Activated CD8-positive, alpha-beta T cell treated with anti-CD3 and anti-CD28 coated beads for 36 hours (primary cell): ENCODE data around the gene CACHD1. TPM values are rescaled to one million over a fixed set of nuclear protein-coding genes. Genes with fewer than 3 reads are reported as not detected.

Experiments used
- ATAC-seq: fragments of 200-7000 bp; cut with Tn5 transposase; one replicate; pipeline ENCODE4 v1.10.0; 2021; ENCODE audit warnings: mild to moderate bottlenecking, moderate library complexity
- CTCF ChIA-PET: fragments of 350-600 bp; sonication (Branson Sonifier 250); formaldehyde crosslinking; loops from one replicate; lab custom pipeline; 2021; ENCODE audit warnings: antibody characterized with exemption; lab: Charles Lee
- POLR2A ChIA-PET: fragments of 350-600 bp; sonication (Branson Sonifier 250); formaldehyde crosslinking; loops from one replicate; lab custom pipeline; 2021; ENCODE audit warnings: antibody characterized with exemption; lab: Charles Lee
- DNase-seq: peaks from one replicate; pipeline ENCODE4 v3.0.0-alpha.2; 2020
- H3K27ac Mint-ChIP-seq: one replicate; pipeline ENCODE4 v1.8.0; 2021; ENCODE audit warnings: mild to moderate bottlenecking, mixed read lengths
- H3K27me3 Mint-ChIP-seq: one replicate; pipeline ENCODE4 v1.8.0; 2021; ENCODE audit warnings: mixed read lengths
- H3K36me3 Mint-ChIP-seq: one replicate; pipeline ENCODE4 v1.8.0; 2021; ENCODE audit warnings: low read depth, mixed read lengths
- H3K4me1 Mint-ChIP-seq: one replicate; pipeline ENCODE4 v1.8.0; 2021; ENCODE audit warnings: low read depth, mixed read lengths
- H3K4me3 Mint-ChIP-seq: one replicate; pipeline ENCODE4 v1.8.0; 2021; ENCODE audit warnings: mild to moderate bottlenecking, moderate library complexity, mixed read lengths
- H3K9me3 Mint-ChIP-seq: one replicate; pipeline ENCODE4 v1.8.0; 2021; ENCODE audit warnings: mixed read lengths
- CTCF ChIP-seq: fragments of 200-600 bp; IDR thresholded peaks from one replicate; pipeline ENCODE4 v1.8.0; 2022; ENCODE audit warnings: antibody characterized with exemption, mild to moderate bottlenecking
- intact Hi-C: fragments of 100-400 bp; cut with micrococcal nuclease; formaldehyde crosslinking; loops from one replicate; pipeline ENCODE4 v1.10.0; 2022
- total RNA-seq, 2 experiments: library from RNA; stranded (reverse); gene quantifications; one replicate each; pipeline ENCODE4 v1.2.3, GENCODE V29; 2021

CACHD1 gene
- total RNA-seq, 2 experiments from 2014 or later: 2.2 to 2.5 TPM

GRCh38 chr1:64703600-64703999, 233.7 kb downstream of the CACHD1 start:
- Mint-ChIP-seq H3K27ac (no peak overlapping the region), H3K4me3 (no peak overlapping the region), H3K27me3 (peaks cover 4% of the 10 kb centered on the region), H3K36me3 (no peaks in the 10 kb centered on the region), H3K4me1 (no peaks in the 10 kb centered on the region), H3K9me3 (no peaks in the 10 kb centered on the region)
- POLR2A ChIA-PET: no interaction called here
- no peak for TF ChIP-seq CTCF
- DNase-seq: no peak
- no peak for ATAC-seq
- intact Hi-C loops: no loop called here
- CTCF ChIA-PET: no interaction called here

- Mint-ChIP-seq H3K4me3 (no peak overlapping the region), H3K27me3 (peaks cover 4% of the 10 kb centered on the region), H3K27ac (no peak overlapping the region), H3K9me3 (no peaks in the 10 kb centered on the region), H3K4me1 (no peaks in the 10 kb centered on the region), H3K36me3 (no peaks in the 10 kb centered on the region)
- POLR2A ChIA-PET: no interaction called here
- intact Hi-C loops: no loop called here
- CTCF ChIA-PET: no interaction called here
- no peak for TF ChIP-seq CTCF
- no peak for ATAC-seq
- DNase-seq: no peak
Observed at GRCh38 chr1:64705591-64705990, 235.7 kb downstream of the CACHD1 start.

- ATAC-seq: no peak
- TF ChIP-seq CTCF: no peak
- intact Hi-C loops: no loop called here
- H3K27me3 Mint-ChIP-seq: peaks cover 5% of the 10 kb centered on the region
- H3K4me1 Mint-ChIP-seq: no peaks in the 10 kb centered on the region
- ChIA-PET POLR2A (no interaction called here), CTCF (no interaction called here)
- no peaks in the 10 kb centered on the region for H3K9me3 Mint-ChIP-seq
- H3K36me3 Mint-ChIP-seq: no peaks in the 10 kb centered on the region
- H3K27ac Mint-ChIP-seq: no peak overlapping the region
- no peak for DNase-seq
- H3K4me3 Mint-ChIP-seq: no peak overlapping the region
Observed at GRCh38 chr1:64711266-64711665, 241.3 kb downstream of the CACHD1 start.

- H3K36me3 Mint-ChIP-seq: no peaks in the 10 kb centered on the region
- CTCF ChIA-PET: interaction anchor here (0.5 kb wide), 1 partner anchor 1383 kb away, joined by 3 read pairs; no protein-coding TSS in a partner anchor
- no peak for TF ChIP-seq CTCF
- POLR2A ChIA-PET: no interaction called here
- no peaks in the 10 kb centered on the region for H3K9me3 Mint-ChIP-seq
- peaks cover 5% of the 10 kb centered on the region for H3K27me3 Mint-ChIP-seq
- ATAC-seq (no peak), DNase-seq (no peak)
- no peaks in the 10 kb centered on the region for H3K4me1 Mint-ChIP-seq
- no peak overlapping the region for H3K4me3 Mint-ChIP-seq
- intact Hi-C loops: no loop called here
- H3K27ac Mint-ChIP-seq: no peak overlapping the region
Observed at GRCh38 chr1:64712049-64712448, 242.1 kb downstream of the CACHD1 start.

GRCh38 chr1:64715186-64715585, 245.3 kb downstream of the CACHD1 start:
- H3K4me1 Mint-ChIP-seq: no peaks in the 10 kb centered on the region
- no peaks in the 10 kb centered on the region for H3K36me3 Mint-ChIP-seq
- no peak overlapping the region for H3K4me3 Mint-ChIP-seq
- H3K27me3 Mint-ChIP-seq: peaks cover 7% of the 10 kb centered on the region
- TF ChIP-seq CTCF: no peak
- ChIA-PET POLR2A (no interaction called here), CTCF (no interaction called here)
- ATAC-seq (no peak), DNase-seq (no peak)
- intact Hi-C loops: no loop called here
- H3K9me3 Mint-ChIP-seq: peaks cover 7% of the 10 kb centered on the region
- H3K27ac Mint-ChIP-seq: no peak overlapping the region
